ENCODE data around the gene ATP10A.

- TF ChIP-seq POLR2A (IDR thresholded peaks at IDR 0.05; ENCODE audit: low read length) (no peak), GATA1 (IDR thresholded peaks at IDR 0.05; ENCODE audit: low read depth, low read length) (no peak)
Observed at GRCh38 chr15:25665913-25666312, 197.2 kb downstream of the ATP10A start.

Measured in erythroblast (primary cell).